Ishikawa (cell line): Measurements from ENCODE around the gene RAD9A.

ENCODE experiments used
- CEBPB ChIP-seq: IDR thresholded peaks from 2 replicates; pipeline ENCODE4 v1.6.1; 2012
- CREB1 ChIP-seq: IDR thresholded peaks from 2 replicates; pipeline ENCODE4 v1.6.1; 2012; ENCODE audit warnings: low read depth
- EGR1 ChIP-seq: IDR thresholded peaks from 2 replicates; pipeline ENCODE4 v1.6.1; 2012
- EP300 ChIP-seq: IDR thresholded peaks from 2 replicates; pipeline ENCODE4 v1.6.1; 2012; ENCODE audit warnings: borderline replicate concordance
- FOXM1 ChIP-seq: IDR thresholded peaks from 2 replicates; pipeline ENCODE4 v1.6.1; 2012; ENCODE audit warnings: low read depth, borderline replicate concordance
- MAX ChIP-seq: IDR thresholded peaks from 2 replicates; pipeline ENCODE4 v1.6.1; 2012
- NFIC ChIP-seq: IDR thresholded peaks from 2 replicates; pipeline ENCODE4 v1.6.1; 2012
- RAD21 ChIP-seq: IDR thresholded peaks from 2 replicates; pipeline ENCODE4 v1.6.1; 2012; ENCODE audit warnings: low read depth
- REST ChIP-seq: IDR thresholded peaks from 2 replicates; pipeline ENCODE4 v1.6.1; 2012; ENCODE audit warnings: low read depth, mild to moderate bottlenecking
- TAF1 ChIP-seq: IDR thresholded peaks from 2 replicates; pipeline ENCODE4 v1.6.1; 2012; ENCODE audit warnings: low read depth, mild to moderate bottlenecking
- TCF12 ChIP-seq: IDR thresholded peaks from 2 replicates; pipeline ENCODE4 v1.6.1; 2012; ENCODE audit warnings: low read depth
- TEAD4 ChIP-seq: IDR thresholded peaks from 2 replicates; pipeline ENCODE4 v1.6.1; 2012
- USF1 ChIP-seq: IDR thresholded peaks from 2 replicates; pipeline ENCODE4 v1.6.1; 2012
- YY1 ChIP-seq: IDR thresholded peaks from 2 replicates; pipeline ENCODE4 v1.6.1; 2012; ENCODE audit warnings: low read depth
- ZBTB7A ChIP-seq: IDR thresholded peaks from 2 replicates; pipeline ENCODE4 v1.6.1; 2012; ENCODE audit warnings: low read depth

Gene RAD9A

GRCh38 chr11:67367761-67368227, 24.0 kb upstream of the RAD9A start:
- TF ChIP-seq ZBTB7A: no peak
- TF ChIP-seq TAF1: no peak
- TF ChIP-seq EP300: no peak
- TF ChIP-seq RAD21: no peak
- no peak for TF ChIP-seq EGR1
- no peak for TF ChIP-seq TEAD4
- TF ChIP-seq CEBPB: no peak
- no peak for TF ChIP-seq REST
- TF ChIP-seq MAX: no peak
- no peak for TF ChIP-seq FOXM1
- TF ChIP-seq NFIC: no peak

GRCh38 chr11:67368621-67369020, 23.2 kb upstream of the RAD9A start:
- TF ChIP-seq TAF1 (no peak), MAX (no peak), RAD21 (no peak), CEBPB (no peak), TCF12 (no peak), ZBTB7A (no peak), USF1 (no peak)

GRCh38 chr11:67369275-67369674, 22.5 kb upstream of the RAD9A start:
- TF ChIP-seq CREB1 (no peak), CEBPB (no peak), FOXM1 (no peak), EP300 (no peak), MAX (no peak), RAD21 (no peak), NFIC (no peak), YY1 (no peak), TEAD4 (no peak)

GRCh38 chr11:67369801-67370284, 21.9 kb upstream of the RAD9A start:
- TF ChIP-seq EGR1: no peak
- no peak for TF ChIP-seq CREB1
- no peak for TF ChIP-seq TEAD4
- TF ChIP-seq EP300: no peak
- TF ChIP-seq NFIC: no peak
- TF ChIP-seq CEBPB: no peak
- no peak for TF ChIP-seq RAD21
- no peak for TF ChIP-seq TAF1
- TF ChIP-seq ZBTB7A: no peak
- TF ChIP-seq USF1: no peak
- no peak for TF ChIP-seq REST
- TF ChIP-seq TCF12: no peak
- no peak for TF ChIP-seq FOXM1
- TF ChIP-seq YY1: no peak
- TF ChIP-seq MAX: no peak

GRCh38 chr11:67370351-67371076, 21.3 kb upstream of the RAD9A start:
- TF ChIP-seq NFIC: no peak
- TF ChIP-seq MAX: no peak
- TF ChIP-seq REST: no peak
- TF ChIP-seq CREB1: no peak
- no peak for TF ChIP-seq YY1
- no peak for TF ChIP-seq EP300
- TF ChIP-seq EGR1: no peak
